ENCODE data around the gene RINL.

Gene RINL

DNA sequence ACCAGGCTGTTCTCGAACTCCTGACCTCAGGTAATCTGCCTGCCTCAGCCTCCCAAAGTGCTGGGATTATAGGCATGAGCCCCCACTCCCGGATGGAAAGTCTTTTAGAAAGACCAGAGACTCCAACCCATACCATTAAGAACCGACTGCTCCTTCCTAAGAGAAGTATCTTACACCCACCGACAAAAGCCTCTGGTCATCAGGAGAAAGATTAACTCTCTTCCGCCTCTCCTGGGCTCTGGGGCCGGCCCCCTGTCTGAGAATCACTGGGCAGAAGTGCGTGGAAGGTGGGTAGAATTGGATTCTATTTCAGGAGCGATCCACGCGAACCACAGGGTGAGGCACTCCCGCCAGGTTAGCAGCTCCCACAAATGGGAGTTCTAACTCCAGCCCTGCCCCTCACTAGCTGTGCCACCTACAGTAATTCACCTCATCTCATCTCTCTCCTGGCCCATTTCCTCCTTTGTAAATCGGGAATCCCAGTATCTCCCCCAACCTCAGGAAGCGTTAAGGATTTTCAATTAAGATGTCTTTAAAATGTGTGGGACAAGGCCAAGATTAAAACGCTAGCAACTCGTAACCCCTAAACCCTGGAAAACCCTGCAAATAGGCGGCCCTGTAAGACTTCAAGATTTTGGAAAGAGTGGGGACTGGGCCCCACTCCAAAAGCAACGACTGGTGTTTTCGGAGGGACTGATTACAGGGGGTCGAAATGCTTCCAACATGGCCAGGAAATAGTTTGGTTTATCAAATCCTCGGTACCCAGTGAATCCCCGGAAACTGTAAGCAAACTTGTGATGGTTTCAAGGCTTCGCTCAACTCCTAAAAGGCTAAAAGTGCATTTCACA is 29.6 kb downstream of the RINL start:
- no peak for DNase-seq

DNA sequence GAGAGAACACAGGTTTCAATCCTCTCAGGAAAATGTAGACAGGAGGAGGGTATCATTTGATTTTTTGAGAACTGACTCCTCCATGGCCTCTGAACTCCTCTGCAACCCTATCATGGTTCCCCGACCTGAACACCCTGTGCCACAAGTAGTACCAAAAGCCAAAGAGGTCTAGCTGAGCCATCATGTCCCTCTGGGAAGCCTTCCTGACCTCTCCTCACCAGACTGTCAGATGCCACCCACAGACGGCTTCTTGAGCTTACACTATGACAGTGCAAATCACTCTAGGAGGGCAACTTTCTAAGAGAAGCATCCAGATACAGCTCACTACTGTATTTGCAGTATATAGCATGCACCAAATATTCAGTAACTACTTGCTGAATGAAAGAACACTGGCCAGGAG is 32.0 kb downstream of the RINL start:
- no peak for DNase-seq

DNA sequence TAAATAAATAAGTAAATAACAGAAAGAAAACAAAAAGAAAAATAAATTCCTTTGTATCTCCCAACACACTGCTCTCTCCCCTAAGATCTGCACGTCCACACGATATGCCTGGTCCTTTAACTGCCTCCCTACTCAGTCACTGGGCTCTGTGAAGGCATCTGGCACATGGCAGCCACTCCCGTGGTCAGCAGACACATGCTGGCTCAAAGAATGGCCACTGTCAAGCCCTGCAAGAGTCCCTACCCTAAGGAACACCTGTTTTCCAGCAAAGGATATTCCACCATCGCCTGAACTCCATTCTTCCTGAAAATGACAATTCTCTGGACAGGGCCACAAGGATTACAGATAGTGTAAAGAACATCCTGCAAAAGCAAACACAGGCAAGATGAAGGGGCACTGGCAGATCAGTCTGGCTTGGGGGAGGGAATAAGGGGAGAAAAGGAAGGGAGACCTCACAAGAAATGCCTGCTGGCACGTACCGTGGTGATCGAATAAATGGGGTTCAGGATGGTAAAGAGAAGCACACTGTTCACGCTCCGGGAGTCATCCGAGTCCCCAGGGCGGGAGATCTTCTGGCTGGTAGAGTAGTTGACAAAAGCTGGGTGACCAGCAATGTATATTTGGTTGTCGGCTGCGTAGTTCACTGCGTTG is 32.6 kb downstream of the RINL start:
- DNase-seq, result no peak

DNA sequence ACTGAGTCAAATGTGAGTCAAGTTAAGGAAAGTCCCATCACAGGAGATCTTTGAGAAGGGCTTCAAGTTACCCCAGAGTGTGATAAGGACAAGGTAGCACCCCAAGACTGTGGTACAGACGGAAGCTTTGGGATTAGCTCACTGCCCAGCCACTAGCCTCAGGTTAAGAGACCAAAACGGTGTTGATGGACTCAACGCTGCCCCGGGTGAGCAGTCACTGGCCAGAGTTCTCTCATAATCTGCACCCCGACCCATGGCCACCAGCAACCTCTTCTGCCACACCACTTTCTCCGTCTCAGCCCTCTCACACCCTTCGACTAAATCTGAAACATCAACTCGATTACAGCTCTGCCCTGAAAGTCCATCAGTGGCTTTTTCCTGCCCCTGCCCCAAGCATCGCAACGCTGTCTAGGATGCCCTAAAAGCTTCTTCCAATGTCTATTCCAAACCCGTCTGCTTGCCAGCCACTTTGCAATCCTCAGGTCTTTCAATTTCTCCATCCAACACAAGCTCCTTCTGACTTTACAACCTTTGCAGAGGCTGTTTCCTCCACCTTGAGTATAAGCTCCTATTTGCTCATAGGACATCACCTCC is 33.9 kb downstream of the RINL start:
- DNase-seq, result no peak

DNA sequence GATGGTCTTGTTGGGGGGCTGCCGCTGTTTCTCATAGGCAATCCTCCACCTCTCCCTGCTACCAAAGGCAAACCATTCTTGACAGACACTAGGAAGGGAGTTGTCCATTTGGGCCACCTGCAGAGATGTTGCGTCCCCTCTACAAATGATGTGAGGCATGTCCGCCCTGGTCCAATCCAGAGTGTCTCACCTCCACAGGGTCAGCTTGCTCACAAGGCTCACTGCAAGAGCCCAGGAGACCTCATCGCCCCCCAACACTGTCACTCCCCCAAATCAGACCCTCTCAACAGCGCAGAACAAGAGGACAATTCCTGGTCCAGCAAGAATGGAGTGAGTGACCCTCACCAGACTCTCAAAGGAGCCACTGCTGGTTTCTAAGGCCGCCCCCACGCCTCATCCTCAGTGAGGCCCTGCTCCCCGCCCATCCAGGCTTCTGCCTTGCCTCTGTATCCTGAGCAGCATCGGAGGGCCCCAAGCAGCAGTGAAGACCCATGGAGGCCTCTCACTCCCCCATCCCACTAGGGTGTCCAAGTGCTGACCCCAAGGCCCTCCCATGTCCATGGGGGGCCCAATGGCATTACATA is 34.8 kb downstream of the RINL start:
- no peak for DNase-seq

DNA sequence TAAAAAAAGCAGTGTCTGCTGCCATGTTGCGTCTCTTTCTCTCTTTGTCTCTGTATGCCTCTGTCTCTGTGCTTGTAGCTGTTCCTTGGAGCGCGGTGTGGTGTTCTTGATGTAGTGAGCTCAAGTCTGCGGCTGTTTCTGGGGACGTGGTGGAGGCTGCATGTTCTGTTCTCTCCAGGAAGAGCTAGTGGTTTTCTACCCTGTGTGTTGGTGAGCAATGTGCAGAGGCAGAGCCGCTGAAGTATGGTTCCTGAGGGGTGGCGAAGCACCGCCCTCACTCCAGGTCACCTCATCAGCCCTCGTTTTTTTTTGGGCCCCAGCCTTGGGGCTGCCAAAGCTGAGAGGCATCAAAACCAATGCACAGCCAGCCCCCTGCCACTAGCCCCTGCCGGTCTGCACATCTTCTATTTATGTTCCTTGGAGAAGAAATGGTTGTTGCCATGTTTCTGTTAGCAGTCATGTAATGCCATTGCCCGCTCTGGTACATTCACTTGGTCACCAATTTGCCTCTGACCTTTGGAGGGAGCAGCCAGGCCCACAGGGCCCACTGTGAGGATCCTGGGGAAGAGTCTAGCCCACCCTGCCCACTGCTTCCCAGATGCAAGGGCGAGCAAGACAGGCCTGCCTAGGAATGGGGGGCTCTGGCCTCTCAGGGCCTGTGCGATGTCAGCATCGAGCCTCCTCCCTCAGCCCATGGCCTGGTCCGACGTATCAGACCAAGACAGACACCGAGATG is 35.5 kb downstream of the RINL start:
- DNase-seq, result peak; percentile 80

DNA sequence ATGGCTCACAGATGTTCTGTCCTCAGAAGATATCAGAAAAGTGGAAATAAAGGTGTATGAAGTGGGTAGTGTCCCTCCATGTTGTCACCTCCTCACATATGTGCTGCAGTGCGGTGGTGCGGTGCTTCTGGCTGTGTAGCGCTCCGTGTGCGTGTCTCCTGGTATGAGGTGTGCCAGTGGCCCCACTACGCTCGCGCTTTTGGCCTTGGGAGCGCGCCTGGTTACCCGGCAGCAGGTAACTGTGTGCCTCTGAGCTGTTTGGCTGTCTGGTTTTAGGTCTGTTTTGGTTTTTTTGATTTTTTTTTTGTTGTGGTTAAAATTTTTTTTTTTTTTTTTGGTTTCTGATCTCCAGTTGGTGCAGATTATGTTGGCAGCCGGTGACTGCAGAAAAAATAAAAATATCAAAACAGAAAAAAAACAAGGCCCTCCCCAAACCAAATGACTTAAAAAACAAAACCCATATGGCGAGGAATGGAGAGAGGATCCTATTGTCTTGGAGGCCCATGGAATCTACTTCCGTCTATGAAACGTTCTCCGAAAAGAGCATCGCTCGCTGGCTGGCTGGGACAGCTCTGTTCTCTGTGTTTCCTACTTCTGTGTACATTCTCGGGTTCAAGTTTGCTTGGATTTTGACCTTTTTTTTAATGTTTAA is 36.2 kb downstream of the RINL start:
- no peak for DNase-seq

DNA sequence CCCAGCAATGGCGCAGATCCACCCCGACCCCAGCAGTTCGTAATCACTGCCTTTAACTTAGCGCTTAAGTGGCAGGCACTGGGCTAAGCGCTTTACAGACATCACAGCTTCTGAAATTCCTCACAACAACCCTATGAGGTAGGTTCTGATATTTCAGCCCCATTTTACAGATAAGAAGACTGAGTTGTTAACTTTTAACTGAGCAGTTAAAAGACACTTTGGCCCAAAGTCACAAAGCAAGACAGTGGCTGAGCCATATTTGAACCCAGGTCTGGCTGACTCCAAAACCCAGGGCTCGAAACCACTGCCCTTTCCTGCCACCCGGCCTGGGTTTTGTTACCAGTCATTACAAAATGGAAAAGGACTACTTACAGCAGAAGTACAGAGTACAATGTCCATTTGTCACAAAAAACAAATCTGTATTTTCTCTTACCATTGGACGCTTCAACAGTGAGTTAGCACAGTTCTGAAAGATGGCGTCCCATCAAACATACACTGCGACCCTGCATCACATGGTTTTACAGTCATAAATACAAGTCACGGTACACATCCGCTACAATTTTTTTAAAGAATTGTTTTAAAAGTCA is 36.8 kb downstream of the RINL start:
- no peak for DNase-seq

DNA sequence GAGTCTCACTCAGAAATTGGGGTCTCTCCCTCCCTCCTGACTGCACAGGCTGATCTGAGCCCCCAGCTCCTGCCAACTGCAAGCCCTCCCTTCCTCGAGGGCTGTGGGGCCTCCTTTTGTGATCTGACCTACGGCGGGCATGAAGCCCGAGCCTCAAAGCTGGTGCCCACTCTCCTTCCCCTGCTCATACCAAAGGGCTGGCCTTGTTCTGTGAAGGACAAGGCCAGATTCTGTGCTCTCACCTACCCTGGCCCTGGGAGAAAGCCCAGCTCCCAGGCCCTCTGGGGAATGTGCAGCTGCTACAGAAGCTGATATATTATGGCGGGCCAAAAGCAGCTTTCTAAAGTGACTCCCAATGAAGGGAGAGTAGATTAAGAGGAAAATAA is 37.5 kb downstream of the RINL start:
- DNase-seq, result no peak

DNA sequence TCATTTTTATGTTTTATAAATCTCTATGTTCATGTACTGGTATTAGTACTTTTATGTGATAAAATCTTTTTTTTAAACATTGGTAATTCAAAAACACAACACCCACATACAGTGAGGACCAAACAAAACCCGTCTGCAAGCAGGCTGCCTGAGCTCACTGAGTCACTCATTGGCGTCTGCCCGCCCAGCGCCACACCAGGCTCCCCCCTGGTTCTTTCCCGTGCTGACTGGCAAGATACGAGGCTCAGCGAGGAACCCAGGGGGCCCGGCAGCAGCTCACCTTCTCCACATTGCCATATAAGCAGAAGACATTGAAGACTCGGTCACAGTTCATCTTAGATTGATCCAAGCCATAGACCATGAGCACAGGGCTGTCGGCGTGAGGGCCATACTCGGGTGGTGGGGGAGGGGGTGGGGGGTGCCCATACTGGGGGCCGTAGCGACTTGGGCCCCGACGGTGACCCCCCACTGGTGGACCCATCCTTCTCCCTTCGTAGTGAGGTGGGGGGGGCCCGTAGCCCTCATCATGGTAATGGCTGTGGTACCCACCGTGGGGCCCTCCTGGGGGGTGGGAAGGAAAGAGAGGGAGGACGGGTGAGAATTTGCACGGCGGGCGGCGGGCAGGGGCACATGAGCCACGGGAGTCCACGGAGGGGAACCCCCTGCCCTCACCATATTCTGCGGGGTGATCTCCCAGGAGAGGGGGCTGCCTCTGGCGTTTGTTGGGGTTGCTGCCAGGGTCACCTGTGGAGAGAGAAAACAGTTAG is 38.1 kb downstream of the RINL start:
- no peak for DNase-seq

DNA sequence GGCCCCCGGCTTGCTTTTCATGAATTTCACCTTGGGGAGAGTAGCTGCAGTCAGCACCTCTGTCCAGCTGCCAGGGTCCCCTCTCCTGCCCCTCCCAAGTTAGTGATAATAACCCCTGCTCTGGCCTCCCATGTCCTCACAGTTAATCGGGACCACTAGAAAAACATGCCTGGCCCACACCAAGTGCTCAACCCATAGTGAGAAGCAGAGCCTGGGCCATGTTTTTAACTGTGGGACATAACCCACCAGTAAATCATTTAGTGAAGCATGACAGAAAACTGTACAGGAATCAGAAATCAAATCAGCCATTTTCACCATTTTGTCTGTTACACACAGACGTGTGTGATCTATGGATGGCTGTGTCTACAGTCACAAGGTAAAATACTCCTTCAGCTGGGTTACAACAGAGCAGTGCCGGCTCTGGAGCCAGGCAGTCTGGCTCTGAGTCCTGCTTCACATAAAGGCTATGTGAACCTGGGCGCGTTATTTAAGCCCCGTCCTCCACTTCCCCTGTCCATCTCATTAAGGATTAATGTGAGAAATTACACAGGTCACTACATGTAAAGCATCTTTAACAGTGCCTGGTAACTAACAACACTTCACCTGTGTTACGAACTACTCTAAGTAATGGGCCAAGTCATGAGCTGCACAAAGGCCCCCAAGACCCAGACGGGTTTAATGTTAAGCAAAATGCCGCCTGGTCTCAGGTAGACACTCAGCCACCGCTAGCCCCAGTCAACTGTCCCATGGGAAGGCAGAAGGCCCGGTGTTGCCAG is 38.9 kb downstream of the RINL start:
- DNase-seq, result no peak

DNA sequence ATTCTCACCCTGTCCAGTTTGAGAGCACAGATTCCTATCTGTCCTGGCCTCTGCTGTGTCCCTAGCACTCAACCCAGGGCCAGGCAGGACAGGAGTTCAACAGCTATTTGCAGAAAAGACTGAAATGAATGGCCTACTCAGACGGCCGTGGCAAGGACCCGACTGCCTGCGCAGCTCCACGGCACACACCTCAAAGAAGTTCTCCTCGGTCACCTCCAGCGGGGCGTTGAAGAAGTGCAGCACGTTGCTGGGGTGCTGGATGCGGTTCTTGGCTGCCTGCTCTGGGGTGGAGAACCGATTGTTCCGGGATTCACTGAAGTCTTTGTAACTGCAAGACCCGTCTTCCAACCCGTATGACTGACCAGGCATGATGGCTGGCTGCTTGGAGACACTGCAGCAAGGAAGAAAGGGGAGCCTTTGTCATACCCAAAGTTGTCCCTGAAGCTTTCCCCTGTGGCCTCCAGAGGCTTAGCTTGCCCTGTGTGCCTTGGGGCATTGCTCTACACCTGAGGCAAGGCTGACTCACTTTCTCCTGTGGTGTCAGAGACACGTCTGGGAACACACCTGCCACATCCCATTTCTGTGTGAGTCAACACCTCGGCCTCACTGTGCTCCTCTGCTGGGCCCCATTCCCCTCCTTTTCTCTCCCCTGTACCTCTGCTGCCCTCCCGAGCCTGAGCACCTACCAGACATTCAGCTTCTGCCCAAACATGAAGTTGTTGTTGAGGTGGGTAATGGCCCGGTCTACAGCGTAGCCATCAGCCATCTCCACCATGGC is 39.7 kb downstream of the RINL start:
- DNase-seq, result peak; percentile 46

DNA sequence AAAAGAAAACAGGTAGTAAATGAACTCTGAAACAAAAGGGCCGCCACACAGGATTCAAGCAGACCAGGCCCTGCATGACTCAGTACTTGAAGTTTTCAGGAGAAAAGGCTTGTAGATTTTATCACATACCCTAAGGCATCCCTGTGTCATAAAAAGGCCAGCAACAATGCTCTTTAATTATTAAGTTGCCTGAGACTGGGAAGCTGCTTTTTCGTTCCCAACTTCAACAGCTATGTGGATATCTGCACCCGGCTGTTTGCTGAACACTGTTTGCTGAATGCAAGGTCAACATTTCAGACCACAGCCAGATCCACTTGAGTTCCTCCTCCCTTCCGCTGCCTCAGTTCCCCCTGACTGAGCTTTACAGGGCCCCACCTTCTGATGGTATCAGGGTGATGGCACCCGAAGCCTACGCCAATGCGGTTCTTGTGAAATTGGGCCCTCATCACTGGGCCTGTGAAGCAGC is 40.4 kb downstream of the RINL start:
- no peak for DNase-seq

DNA sequence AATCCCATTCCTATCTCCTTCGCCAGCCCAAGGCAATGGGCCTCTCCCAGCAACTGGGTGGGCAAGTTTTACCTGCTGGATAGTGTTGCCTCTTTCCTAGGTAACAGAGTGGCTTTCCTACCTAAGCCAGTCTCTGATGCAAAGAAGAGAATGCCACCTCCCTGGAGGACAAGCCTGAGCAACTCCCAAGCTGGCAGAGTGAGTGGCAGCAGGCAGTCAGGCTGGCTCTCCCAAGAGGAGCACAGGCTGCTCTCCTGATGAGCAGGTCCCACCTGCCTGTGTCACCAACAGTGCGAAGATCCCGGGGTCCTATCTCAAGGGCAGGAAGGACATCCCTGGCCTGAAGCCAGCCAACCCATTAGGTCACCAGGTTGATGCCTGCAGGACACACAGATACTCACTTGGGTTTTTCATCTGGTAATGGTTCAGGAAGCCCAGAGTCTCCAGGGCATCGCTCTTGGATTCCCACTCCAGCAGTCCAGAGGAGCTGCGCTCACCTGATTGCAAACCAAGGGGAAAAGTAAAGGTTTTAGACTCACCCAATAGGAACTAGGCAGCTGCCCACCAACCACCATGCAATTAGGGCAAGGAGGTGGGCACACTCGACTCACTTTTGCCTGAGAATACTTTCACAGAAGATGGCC is 41.0 kb downstream of the RINL start:
- no peak for DNase-seq

DNA sequence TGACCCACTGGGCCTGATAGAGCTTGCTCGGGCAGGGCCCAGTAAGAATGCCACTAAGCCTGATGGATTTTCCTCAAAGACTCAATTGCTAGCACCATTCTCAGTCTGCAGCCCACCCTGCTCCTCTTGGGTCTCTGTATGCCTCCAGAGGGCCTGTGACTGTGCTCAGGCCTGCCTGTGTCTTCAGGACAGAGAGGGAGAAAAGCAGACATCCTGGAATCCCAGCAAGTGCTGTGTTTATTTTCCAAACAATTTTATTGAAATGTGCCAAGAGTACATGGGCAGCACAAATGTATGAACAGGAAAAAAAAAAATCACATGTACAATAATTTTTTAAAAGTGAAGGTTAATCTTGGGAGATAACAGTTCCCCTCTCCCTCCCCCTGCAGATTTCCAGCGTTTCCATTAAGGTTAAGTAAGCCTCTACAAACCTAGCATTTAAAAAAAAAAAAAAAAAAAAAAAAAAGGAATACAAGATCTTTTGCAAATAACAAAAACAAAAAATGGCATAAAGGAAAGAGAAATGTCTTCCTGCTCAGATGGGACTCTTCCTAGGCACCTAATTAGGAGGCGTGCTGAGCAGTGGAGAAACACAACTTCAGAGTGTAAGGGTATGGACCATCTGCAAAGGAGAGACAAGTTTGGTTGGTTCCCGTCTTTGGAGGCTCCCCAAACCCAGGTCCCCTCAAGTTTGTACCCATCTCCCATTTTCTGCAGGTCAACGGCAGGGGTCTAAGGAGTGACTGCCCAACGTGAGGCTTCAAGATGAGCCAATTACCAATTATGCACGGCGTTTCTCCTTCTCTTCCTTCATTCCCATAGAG is 41.7 kb downstream of the RINL start:
- no peak for DNase-seq

DNA sequence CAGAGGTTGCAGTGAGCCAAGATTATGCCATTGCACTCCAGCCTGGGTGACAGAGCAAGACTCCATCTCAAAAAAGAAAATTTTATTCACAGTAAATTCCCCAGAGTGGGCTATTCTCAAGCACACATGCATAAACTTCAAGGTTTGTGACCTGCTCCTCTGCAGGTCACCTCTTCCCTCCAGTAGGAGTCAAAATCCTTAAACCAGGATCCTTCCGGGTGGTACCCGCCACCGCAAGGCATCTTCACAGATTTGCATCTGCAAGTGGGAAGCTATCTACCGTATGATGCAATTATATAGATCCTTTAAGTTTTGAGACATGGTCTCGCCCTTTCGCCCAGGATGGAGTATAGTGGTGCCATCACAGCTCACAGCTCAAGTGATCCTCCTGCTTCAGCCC is 43.5 kb downstream of the RINL start:
- DNase-seq, result no peak

DNA sequence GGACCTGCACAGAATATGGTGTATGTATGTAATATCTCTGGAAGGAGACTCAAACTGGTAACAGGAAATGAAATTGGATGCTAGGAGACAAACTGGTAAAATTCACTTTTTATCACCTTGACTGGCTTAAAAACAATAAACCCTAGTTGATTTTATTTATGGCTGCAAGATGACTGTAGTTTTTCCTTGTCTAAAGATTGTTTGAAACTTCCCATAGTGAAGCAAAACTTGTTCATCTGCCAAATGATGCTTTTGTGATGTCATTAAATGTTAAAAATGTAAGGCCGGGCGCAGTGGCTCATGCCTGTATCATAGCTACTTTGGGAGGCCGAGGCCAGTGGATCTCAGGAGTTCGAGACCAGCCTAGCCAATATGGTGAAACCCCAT is 44.0 kb downstream of the RINL start:
- DNase-seq, result no peak

DNA sequence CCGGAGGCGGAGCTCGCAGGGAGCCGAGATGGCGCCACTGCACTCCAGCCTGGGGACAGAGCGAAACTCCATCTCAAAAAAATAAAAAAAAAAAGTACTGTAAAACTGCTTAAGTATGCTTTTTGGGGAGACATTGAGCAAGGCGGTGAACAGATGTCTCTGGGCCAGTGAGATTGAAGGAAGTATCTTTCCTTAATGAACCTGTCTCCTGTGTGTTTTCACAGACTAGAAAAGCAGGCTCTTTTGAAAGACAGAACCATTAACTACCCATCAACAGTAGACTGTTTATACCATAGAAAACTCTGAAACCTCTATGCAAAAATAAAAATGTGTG is 45.0 kb downstream of the RINL start:
- no peak for DNase-seq

All from activated CD4-positive, alpha-beta T cell treated with anti-CD3 and anti-CD28 coated beads, Interleukin-10, Interleukin-2, amounts not matched to agents 100 ng/mL and 50 ng/mL, durations not matched to agents 16 hours and 8 hours (primary cell).